GM21390 (cell line): ENCODE data around the gene GPC2.

Experiments used
- ATAC-seq: cut with Tn5 transposase; IDR thresholded peaks from one replicate; pipeline ENCODE4 v1.9.1; 2021; ENCODE audit not compliant: unreplicated experiment

The GPC2 gene

DNA sequence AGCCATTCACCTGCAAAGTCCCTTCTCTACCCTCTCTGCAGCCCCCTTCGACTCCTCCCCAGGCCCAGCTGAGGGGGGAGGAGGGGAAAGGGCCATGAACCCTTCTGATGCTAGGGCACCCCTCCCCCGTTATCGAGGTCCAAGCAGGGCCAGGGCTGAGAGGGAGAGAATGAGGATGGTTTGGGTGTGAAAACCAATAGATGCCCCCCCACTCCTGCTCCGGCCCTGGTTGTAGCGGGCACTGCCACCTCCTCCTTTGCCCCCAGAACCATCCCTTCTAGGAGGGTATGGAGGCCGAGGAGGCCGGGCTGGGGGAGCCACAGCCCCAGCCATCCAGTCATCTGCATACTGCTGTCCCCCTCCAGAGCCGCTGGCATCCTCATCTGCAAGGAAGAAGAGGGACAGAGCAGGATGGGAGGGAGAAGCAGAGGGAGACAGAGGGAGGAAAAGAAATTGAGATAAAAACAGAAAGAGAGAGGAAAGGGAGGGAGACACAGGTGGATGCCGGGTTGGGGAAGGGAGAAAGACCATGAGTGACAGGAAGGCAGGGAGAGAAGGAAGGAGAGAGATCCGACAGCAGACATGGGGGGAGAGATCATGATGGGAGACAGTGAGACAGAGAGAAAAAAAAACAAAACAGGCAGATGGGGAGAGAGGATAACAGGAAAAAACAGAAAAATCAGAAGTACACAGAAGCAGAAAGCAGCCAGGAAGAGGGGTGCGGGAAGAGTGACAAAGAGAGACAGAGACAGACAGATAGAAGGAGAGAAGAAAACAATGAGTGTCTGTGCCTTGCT lies 6.9 kb downstream of the GPC2 start:
- ATAC-seq, result no peak

DNA sequence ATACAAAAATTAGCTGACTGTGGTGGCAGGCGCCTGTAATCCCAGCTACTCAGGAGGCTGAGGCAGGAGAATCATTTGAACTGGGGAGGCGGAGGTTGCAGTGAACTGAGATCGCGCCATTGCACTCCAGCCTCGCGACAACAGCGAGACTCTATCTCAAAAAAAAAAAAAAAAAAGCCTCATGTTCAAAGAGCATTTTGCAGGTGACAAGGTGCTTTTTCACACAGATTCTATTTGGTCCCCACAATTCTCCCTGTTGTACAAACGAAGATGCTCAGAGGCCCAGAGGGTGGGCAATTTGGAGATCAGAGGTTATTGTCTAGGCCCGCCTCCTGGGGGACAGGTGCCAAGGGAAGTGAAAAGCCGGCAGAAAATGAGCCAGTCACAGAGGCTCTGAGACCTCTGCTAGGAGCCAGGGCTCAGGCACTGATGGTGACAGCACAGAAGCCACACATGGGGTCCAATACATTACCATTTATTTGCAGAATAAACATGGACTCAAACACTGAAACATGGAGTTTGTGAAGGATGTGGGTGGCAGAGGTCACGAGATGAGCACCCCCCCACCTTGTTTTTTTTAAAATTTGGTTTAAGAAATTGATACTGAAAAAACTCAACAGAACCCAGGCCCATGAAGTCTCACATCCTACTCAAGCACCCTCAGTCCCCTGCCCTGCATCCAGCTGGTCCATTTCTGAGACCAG lies 7.9 kb downstream of the GPC2 start:
- ATAC-seq, result no peak

DNA sequence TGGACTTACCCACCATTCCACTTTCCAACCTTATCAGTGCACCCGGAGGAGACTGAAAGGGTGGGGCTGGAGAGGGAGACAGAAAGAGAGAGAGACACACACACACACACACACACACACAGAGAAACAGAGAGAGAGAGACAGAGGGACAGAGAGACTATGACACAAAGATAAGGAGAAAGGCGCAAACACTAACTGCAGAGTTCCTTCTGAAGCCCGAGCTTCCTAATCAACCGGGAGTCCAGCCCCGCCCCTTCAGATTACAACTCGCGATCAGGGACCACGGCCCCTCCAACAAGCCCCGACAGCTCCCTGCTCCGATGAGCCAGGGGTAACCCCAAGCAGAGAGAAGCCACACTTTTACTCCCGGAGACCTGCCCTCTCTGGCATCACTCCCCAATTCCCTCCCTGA lies 9.3 kb downstream of the GPC2 start:
- ATAC-seq, result no peak

DNA sequence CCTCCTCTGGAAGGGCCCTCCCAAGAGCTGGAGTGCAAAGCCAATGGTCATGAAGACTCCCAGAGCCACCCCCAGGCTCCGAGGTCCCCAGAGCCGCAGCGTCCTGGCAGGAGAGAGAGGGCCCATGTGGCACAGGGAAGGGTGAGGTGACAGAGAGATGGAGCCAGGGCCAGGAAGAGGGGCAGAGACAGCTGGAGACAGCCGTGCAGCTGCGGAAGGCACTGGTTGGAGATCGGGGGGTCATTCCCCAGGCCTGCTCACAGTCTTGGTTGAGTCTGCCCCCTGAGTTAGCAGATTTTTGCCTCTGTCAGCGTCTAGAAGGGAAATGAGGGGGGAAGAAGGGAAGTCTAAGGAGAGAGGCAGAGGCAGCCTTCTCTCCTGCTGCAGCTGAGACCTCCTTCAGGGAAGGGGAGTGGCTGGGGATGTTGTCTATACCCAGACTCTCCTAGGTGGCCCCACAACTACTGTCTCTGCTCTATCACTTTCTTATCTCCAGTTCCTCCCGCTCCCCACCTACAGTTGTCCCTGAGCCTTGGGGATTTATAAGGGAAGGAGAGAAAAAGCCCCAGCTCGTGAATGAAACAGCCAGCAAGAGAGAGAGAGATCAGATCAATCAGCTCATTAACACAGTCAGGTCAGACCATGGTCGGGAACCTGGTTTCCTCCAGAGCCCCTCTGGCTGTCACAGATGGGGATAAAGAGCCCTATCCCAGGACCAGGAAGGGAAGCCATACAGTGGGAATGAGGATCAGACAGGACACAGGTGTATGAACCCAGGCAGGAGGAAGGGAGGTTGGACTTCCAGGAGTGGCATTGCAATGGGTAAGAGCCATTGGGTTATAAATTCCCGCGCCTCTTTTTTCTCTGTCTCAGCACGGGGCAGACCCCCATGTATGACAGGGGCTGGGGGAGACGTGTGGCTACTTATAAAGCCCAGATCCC lies 9.9 kb downstream of the GPC2 start:
- ATAC-seq, result no peak

DNA sequence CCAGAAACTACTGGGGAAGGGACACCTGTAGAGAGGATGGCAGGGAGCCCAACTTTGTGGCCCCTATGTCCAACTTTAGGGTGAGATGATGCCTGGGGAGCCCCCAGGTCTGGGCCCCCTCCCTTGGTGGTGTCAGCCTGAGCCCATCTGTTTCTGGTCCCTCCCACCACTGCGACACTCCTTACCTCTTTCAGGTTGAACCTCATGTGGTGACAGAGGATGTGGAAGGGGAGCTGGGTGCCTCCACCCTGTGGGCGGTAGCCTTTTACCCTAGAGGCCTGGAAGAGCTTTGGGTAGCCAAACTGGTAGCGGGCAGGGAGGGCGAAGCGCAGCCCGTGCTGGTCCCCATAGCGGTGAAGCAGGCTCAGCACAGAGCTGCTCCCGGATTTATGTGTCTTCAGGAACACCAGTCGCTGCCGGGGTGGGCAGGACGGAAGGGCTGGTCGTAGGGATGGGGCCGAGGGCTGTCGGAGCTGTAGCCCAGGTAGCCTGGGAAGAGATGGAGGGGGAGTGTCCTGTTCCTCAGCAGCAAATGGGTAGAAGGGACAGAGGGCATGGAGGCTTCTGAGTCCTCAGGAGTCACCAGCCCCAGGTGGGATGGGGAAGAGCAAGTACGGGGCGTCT lies 10.8 kb downstream of the GPC2 start:
- ATAC-seq, result no peak

DNA sequence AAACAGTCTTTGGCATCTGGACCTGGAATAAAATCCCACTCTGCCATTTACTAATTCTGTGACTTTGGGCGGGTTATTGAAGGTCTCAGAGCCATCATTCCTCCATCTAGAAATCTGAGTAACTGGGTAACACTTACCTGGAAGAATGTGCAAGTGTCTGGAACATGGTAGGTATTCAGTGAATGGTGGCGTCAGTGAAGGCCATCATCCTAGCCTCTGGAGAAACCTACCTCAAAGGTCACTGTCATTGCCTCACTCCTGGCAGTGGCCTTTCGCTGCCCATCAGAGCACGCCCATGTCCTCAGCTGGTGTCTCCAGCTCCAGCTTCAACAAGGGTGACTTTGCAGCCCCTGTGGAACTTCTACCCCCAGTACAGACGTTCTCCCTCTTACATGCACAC lies 13.3 kb downstream of the GPC2 start:
- no peak for ATAC-seq

DNA sequence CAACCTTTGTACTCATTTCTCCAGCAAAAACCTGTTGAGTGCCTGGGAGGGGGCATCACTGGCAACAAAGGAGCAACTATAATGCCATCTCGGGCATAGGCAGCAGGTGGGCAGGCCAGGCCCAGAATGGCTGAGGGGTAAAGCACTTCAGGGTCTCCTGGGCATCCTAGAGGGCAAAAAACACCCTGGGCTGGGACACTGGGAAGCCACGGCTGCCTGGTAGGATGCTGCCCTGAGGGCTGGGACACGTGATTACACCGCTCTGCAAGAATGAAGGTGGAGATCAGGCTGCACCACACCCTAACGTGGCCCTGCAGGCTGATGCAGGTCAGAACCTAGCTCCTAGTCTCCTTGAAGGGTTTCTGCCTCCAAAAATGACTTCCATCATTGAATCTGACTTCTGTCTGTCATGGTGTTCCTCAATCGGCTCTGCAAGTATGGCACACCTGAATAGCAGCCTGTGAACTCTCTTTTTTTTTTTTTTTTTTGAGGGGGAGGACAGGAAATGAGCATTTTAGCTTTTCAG lies 14.1 kb downstream of the GPC2 start:
- no peak for ATAC-seq

DNA sequence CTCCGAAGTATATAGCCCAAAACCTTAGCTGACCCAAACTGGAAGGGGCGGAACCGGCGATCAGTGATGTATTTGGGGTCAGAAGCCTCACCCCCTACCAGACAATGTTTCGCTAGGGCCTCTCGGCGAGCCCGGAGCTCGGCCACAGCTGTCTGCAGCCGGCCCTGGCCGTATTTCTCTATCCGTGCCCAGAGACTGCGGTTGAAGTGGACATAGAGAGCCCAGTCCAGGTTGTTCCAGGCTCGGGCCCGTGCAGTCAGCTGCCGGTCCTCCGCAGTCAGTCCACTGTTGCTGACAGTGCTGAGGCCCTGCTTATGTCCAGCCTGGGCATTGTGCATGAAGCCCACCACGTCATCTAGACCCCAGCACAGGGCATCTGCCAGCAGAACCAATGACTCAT lies 17.1 kb downstream of the GPC2 start:
- no peak for ATAC-seq

DNA sequence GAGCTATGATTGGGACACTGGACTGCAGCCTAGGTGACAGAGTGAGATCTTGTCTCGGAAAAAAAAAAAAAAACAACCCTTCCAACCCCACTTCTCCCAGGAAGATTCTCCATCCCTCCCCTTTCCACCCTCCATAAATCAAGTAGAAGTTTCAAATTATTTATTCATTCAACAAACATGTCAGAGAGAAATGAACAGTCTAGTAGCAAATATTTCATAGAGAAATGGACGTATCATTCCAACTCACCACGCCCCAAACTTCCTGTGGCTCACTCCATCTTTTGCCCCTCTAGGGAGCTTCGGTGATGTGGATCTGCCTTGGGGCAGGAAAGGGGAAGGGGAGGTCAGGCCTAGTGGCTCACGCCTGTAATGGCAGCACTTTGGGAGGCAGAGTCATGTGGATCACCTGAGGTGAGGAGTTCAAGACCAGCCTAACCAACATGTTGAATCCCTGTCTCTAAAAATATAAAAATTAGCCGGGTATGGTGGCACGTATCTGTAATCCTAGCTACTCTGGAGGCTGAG lies 18.0 kb downstream of the GPC2 start:
- no peak for ATAC-seq

DNA sequence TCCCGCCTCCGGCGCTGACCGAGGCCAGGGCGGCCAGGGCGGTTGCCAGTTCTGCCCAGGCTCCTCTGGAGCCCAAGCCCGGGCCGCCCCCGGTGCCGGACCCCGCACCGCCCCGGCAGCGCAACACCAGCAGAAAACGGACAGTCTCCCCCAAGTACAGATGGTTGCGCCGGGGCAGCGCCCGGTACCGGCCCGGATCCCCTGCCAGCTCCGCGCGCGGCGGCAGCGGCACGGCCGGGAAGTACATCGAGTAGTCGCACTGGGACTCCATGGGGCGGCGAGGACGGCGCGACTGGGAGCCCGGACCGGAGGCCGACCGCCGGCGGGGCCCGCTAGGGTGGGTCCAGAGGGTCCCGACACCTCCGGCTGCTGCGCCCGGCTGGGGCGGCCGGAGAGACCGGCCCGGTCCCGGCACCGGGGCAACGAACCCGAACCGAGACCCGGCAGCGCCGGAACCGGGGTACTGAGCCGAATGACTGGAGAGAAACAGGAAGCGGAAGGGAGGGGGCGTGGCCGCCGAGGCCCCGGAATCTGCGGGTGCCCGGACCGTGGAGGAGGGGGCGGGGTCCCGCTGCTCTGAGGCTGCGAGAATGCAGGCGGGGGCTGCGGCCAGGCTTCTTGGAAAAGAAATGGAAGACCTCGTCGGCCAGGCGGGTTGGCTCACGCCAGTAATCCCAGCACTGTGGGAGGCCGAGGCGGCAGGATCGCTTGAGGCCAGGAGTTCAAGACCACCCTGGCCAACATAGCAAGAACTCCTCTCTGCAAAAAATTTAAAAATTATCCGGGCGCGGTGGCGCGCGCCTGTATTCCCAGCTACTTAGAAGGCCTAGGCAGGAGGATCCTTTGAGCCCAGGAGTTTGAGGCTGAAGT lies 18.7 kb downstream of the GPC2 start, which contains the start of gene TRAPPC14:
Gene TRAPPC14, minus strand, starts transcription at position 495 of the 870 bp plus-strand sequence. Its CDS starts 224 bp downstream, at position 271.
- peak; percentile 81 for ATAC-seq

DNA sequence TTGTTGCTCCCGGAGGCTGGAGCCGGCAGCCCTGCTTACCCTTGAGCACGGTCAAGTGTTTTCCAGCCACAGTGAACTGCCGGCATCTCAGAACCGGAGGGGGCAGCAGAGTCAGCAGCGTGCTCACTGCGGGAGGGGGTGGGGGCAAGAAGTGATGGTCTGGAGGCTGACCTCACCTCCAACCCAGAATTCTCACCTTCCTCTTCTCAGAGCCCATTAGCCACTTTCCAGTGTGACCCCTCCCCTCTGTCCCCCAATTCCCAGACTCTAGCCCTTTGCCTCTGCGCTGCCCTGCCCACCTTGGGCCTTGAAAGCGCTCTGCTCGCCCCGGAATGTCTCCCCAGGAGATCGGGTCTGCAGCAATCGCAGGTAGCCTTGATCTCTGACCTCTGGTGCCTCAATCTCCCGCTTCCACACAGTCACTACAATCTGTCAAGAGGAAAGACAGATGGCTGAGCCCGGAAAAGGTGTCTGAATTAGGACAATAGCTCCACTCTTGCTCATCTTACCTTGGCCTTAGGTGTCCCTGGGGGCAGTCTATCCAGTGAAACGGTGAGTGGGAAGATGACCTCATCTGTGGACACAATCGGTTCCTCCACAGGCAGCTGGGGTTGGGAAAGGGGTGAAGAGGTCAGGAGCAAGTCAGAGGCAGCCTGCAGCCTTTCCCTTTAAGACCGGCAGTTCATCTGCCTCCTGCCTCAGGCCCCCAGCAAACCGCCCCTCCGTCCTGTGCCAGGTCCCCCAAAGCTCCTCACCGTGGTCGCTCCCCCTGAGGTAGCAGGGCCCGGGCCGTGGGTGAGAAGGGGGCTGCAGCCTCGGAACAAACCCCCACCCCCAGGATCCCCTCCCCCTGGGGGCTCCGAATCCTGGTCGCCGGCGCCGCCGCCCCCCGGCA lies 19.6 kb downstream of the GPC2 start:
- no peak for ATAC-seq

DNA sequence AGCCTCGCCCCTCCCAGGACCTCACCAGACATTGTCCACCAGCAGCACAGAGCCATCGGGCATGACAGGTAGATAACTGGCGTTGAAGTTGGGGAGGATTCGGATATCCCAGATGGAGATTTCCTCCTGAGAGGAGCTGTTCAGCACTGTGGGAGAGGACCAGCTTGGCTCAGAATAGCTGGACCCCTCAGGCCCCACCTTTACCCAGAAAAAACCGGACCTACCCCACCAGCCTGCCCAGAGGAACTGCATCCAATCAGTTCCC lies 20.2 kb downstream of the GPC2 start:
- no peak for ATAC-seq

DNA sequence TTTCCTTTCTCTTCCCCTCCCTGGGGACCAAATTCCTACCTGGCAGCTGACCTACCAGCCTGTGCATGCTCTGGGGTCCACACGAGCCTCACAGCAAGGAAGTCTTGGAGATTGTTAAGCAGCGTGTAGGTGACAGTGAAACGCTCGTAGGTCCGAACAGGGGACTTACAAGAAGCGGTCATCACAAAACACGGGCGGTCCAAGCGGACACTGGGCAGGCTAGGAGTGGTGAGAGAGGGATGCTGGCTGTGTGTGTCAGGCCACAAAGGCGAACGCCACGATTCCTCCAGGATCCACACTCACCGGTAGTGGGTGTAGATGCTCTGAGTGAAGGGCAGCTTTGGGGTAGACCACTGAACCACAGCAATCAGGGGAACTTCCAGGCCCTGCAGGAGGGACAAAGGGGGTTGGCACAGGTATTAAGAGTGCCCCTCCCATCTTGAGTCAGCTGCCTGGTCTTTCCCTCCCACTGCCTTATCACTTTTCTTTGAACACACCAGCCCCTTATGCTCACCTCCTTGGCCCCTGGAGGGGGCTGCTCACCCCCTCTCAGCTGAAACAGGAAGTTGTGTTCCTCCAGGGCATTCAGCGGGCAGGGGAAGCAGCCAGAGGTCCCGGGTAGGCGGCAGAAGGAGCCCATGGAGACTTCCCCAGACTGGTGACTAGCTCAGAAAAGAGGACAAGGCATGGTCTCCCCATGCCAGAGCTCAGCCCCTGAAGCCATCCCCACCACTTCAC lies 20.7 kb downstream of the GPC2 start:
- no peak for ATAC-seq

DNA sequence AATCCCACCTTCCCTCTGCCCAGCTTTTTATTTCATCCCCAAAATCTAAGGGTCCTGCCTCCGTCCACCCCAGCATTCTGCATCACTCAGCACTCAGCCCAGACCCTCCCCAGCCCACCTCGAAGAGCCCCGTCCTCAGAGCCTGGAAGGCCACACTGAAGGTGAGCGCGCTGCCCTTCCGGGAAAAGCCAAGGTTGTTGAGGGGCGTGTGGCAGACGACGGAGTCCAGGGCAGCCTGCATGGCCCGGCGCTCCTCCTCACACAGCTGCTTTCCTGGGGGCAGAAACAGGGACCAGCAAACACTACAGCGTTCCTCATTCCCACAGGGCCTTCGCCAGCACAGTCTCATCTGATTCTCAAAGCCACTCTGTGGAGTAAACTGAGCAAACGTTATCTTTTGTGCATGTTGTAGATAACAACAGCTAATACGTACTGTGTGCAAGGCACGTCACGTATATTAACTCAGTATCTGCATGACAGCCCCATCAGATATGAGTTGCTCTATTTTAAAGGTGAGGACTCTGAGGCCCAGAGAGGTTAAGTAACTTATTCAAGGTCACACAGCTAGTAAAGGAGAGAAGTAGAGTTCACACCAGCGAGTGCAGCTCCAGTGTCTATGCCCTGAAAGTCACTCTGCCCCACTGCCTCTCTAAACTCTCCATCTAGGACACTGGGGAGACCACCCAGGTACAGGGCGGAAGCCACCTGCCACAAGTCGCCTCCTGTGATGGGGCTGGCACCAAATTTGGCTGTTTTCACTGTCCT lies 21.4 kb downstream of the GPC2 start:
- no peak for ATAC-seq

DNA sequence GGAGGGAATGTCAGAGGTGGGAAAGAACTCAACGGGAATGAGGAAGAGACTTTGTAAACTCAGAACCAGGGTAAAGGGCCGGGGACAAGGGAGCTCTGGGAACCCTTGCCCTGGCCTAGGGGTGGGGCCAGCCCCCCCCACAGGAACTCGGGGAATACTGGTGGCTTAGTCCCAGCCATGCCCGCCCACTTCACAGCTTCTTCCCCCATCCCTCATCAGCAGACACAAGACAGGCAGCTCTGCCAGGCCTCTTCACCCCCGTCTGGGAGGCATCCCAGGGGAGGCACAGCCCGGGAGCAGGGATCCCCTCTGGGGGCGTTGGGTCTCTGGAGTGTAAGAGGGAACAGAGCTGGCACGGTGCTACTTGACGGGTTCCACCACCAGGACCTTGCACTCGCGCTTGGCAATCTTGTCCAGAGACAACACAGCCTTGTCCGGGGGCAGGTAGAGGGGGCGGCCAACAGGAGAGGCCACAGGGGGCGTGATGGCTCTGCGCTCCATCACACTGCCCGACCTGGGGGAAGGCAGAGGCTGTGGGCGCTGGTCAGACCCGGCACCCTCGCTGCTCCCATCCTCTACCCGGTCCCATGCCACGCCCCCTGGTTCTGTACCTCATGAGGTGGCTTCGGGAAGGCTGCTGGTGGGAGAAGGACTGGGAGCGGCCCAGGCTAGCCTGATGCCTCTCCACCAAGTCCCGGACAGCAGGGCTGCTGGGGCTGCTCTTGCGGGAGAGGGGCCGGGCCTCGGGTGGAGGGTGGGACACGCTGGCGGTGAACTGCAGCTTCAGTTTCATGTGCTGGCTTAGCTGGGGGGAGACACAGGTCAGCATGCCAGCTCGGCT lies 22.3 kb downstream of the GPC2 start:
- ATAC-seq, result no peak
